ENCODE data around the gene ABAT. TPM values are rescaled to one million over a fixed set of nuclear protein-coding genes. Genes with fewer than 3 reads are reported as not detected.

Gene ABAT
- total RNA-seq, 4 donors from 2014 or later = 2.0 to 8.5 (median 5.9) TPM

DNA sequence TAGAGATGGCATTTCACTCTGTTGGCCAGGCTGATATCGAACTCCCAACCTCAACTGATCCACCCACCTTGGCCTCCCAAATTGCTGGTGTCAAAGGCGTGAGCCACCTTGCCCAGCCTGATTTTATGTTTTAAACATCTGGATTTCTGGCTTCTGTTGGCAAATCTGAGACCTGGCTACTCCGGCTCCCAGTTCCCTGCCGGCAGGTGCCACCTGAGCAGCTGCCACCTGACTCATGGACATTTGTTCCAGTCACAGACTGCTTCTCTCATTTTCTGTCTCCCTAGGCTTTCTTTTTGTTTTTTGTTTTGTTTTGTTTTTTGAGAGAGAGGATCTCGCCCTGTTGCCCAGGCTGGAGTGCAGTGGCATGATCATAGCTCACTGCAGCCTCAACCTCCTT lies 132.8 kb downstream of the ABAT start:
- Histone ChIP-seq H3K27me3 (no peaks in the 10 kb centered on the region), H3K27ac (no peak overlapping the region), H3K4me3 (no peak overlapping the region), H3K9me3 (no peaks in the 10 kb centered on the region), H3K36me3 (peaks cover 97% of the 10 kb centered on the region), H3K4me1 (no peaks in the 10 kb centered on the region)
- WGBS = 94% methylated on average over 5 of the region's 5 CpGs
- no peak for DNase-seq (ENCODE audit: low spot score in 2 of 2)
- TF ChIP-seq EP300 (IDR thresholded peaks at IDR 0.05) (no peak), POLR2A (IDR thresholded peaks at IDR 0.05) (no peak), POLR2AphosphoS5 (IDR thresholded peaks at IDR 0.05) (no peak)
- TF ChIP-seq, protein P1, sequence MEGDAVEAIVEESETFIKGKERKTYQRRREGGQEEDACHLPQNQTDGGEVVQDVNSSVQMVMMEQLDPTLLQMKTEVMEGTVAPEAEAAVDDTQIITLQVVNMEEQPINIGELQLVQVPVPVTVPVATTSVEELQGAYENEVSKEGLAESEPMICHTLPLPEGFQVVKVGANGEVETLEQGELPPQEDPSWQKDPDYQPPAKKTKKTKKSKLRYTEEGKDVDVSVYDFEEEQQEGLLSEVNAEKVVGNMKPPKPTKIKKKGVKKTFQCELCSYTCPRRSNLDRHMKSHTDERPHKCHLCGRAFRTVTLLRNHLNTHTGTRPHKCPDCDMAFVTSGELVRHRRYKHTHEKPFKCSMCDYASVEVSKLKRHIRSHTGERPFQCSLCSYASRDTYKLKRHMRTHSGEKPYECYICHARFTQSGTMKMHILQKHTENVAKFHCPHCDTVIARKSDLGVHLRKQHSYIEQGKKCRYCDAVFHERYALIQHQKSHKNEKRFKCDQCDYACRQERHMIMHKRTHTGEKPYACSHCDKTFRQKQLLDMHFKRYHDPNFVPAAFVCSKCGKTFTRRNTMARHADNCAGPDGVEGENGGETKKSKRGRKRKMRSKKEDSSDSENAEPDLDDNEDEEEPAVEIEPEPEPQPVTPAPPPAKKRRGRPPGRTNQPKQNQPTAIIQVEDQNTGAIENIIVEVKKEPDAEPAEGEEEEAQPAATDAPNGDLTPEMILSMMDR (IDR thresholded peaks at IDR 0.05) = no peak

DNA sequence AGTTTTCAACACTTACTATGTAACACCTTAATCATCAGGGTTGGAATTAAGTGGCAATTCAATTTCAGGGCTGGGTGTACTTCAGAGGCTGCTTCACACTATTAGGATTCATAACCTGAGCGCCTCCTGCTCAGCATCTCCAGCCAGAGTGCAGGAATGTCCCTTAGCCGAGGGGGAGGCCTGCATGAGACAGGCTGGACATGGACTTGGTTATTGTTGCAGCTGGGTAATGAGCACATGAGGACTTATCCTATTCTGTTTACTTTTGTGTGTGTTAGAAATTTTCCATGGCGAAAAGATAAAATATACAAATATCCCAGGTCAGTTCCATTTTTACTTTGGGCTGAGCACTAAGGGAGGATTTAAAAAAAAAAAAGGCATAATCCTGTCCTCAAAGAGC lies 133.6 kb downstream of the ABAT start:
- Histone ChIP-seq H3K4me1 (no peaks in the 10 kb centered on the region), H3K9me3 (no peaks in the 10 kb centered on the region), H3K27ac (no peak overlapping the region), H3K36me3 (peaks cover 97% of the 10 kb centered on the region), H3K27me3 (no peaks in the 10 kb centered on the region), H3K4me3 (no peak overlapping the region)
- 99% methylated on average over 3 of the region's 3 CpGs for WGBS
- no peak for DNase-seq (ENCODE audit: low spot score in 2 of 2)
- TF ChIP-seq POLR2A (IDR thresholded peaks at IDR 0.05) (no peak), POLR2AphosphoS5 (IDR thresholded peaks at IDR 0.05) (no peak), EP300 (IDR thresholded peaks at IDR 0.05) (no peak)
- TF ChIP-seq, protein P1 (IDR thresholded peaks at IDR 0.05) = no peak

DNA sequence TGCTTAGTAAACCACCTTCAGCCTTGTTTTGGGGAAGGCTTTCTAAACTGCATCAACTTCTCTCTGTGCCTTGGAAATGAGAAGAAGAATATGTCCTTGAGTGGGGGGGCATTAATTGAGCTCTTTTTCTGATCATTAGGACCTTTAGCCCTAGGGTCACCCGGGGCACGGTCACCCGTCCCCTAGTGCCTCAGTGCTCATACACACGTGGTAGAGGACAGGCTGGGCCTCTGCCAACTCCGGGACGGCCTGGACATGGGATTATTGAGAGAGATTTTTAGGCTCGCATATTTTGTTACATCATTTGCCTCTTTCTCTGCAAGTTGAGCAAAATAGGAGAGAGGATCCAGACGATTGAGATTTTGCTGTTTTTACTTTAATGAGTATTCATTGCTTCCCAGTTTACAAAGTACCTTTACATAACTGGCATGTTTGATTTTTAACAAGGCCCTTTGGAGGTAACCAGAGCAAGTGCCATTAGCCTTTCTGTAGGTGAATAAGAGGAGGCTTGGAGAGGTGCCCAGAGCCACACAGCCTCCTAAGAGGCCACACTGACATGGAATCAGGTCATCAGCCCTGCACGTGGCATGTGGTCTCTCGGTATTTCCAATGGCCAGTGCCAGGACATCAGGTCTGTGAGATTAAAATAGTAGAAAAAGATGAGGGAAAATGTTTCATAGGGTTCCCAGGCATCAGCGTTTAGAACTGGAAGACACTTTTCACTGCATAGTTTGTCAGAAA lies 134.4 kb downstream of the ABAT start:
- DNase-seq (ENCODE audit: low spot score in 2 of 2) = no peak
- Histone ChIP-seq H3K36me3 (peaks cover 97% of the 10 kb centered on the region), H3K27me3 (no peaks in the 10 kb centered on the region), H3K27ac (no peak overlapping the region), H3K4me3 (no peak overlapping the region), H3K4me1 (no peaks in the 10 kb centered on the region), H3K9me3 (no peaks in the 10 kb centered on the region)
- 82% methylated on average over 11 of the region's 11 CpGs for WGBS
- TF ChIP-seq, protein P1 (IDR thresholded peaks at IDR 0.05) = no peak
- TF ChIP-seq EP300 (IDR thresholded peaks at IDR 0.05) = no peak

DNA sequence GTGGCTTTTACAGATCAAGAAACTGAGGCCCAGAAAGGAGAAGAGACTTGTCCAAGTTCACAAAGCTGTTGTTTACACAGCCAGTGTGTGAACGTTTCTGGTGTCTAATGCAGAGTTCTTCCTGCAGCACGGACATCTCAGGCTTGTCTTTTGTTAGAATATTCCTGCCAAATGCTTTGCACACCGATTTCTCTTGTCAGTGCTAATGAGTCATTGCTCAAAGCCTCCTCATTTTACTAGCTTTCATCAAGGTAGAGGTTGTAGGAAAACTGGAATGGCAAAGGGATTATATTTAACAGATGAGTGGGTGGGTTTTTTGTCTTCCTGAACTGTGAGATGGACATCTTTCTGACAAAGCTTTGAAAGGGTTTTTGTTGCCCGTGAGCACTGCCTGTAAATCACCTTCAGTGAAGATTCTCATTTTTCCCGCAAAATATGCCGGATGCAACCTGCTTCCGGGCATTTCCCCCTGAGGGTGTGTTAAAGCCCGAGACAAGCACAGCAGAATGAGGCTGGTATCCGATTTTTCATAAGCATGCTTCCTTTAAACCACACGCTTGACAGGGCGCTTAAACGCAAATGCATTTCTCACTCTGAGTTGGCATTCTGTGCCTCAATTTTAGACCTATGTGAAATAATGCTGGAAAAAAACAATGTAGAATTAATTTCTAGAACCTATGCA lies 137.9 kb downstream of the ABAT start:
- no peaks in the 10 kb centered on the region for H3K9me3 ChIP-seq
- no peak overlapping the region for H3K27ac ChIP-seq
- no peak overlapping the region for H3K4me3 ChIP-seq
- no peaks in the 10 kb centered on the region for H3K27me3 ChIP-seq
- peaks cover 92% of the 10 kb centered on the region for H3K36me3 ChIP-seq
- TF ChIP-seq, protein P1 (IDR thresholded peaks at IDR 0.05) = no peak
- TF ChIP-seq POLR2AphosphoS5 (IDR thresholded peaks at IDR 0.05) = no peak
- no peak for TF ChIP-seq EP300 (IDR thresholded peaks at IDR 0.05)
- no peak for TF ChIP-seq POLR2A (IDR thresholded peaks at IDR 0.05)
- 70% methylated on average over 12 of the region's 12 CpGs for WGBS
- DNase-seq (ENCODE audit: low spot score in 2 of 2) = no peak
- H3K4me1 ChIP-seq = no peaks in the 10 kb centered on the region

DNA sequence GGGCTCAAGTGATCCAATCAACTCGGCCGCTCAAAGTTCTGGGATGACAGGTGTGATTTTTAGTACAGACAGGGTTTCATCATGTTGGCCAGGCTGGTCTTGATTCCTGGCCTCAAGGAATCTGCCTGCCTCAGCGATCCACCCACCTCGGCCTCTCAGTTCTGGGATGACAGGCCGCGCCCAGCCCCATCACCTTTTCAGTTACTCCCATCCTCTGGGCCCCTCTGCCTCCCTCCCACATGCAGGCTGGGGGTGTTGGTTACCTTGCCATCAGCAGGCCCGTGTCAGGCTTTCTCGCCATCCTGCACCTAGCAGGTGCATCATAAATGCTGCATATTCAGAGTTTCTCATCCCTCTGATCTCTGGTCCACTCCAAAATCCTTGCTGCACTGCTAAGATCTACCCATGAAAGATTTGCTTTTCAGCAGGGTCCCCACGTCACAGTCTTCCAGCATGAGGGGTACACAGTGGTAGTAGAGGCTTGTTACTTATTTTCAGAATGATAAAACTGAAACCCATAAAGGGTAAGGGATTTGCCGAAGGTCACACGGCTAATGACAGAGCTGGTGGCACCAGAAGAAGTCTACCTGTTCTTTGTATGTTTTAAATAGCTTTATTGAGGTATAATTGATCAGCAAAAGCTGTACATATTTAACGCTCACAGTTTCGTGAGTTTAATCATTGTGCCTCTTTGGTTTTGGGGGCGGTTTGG lies 139.8 kb downstream of the ABAT start:
- Histone ChIP-seq H3K4me3 (no peak overlapping the region), H3K36me3 (peaks cover 92% of the 10 kb centered on the region), H3K27me3 (no peaks in the 10 kb centered on the region), H3K9me3 (no peaks in the 10 kb centered on the region), H3K27ac (no peak overlapping the region), H3K4me1 (no peaks in the 10 kb centered on the region)
- DNase-seq (ENCODE audit: low spot score in 2 of 2) = no peak
- WGBS = 88% methylated on average over 14 of the region's 14 CpGs
- TF ChIP-seq, protein P1 (IDR thresholded peaks at IDR 0.05) = no peak
- TF ChIP-seq POLR2AphosphoS5 (IDR thresholded peaks at IDR 0.05) = no peak
- no peak for TF ChIP-seq POLR2A (IDR thresholded peaks at IDR 0.05)
- TF ChIP-seq EP300 (IDR thresholded peaks at IDR 0.05) = no peak
